GM21529 (cell line): Measurements from ENCODE around the gene SLC46A2.

Experiments used
- ATAC-seq: cut with Tn5 transposase; IDR thresholded peaks from one replicate; pipeline ENCODE4 v1.9.1; 2021; ENCODE audit not compliant: unreplicated experiment

Gene SLC46A2

GRCh38 chr9:112833081-112833480, 57.6 kb downstream of the SLC46A2 start:
- ATAC-seq, result no peak

GRCh38 chr9:112831969-112832368, 58.7 kb downstream of the SLC46A2 start:
- ATAC-seq, result no peak

- no peak for ATAC-seq
These were observed 59.3 kb downstream of the SLC46A2 start for GRCh38 chr9:112831281-112831851.
